Right forelimb (tissue), 1 donor: ENCODE measurements around the gene KDSR.
A peak's percentile ranks its signal among the peaks of the same experiment; 100 is the strongest.

Source experiments
- DNase-seq: peaks from one replicate; pipeline ENCODE4 v3.0.0-alpha.2; 2018

Gene KDSR

GRCh38 chr18:63320123-63320974 is 46.7 kb downstream of the KDSR start:
- peak; percentile 79 for DNase-seq

- DNase-seq = peak; percentile 89
Measured at GRCh38 chr18:63319383-63320122, 47.5 kb downstream of the KDSR start, which contains the start of gene BCL2. Gene BCL2 (minus strand): TSS chr18:63319769.

GRCh38 chr18:63318889-63319382 is 48.1 kb downstream of the KDSR start:
- DNase-seq = no peak

- peak; percentile 63 for DNase-seq
Measured at GRCh38 chr18:63317982-63318888, 48.8 kb downstream of the KDSR start.

GRCh38 chr18:63317556-63317946 is 49.5 kb downstream of the KDSR start:
- DNase-seq = no peak

GRCh38 chr18:63316612-63317555 is 50.1 kb downstream of the KDSR start:
- no peak for DNase-seq

- DNase-seq = no peak
Measured at GRCh38 chr18:63315876-63316275, 51.1 kb downstream of the KDSR start.

- no peak for DNase-seq
Measured at GRCh38 chr18:63315131-63315662, 51.8 kb downstream of the KDSR start.

- DNase-seq = no peak
Measured at GRCh38 chr18:63314062-63314790, 52.8 kb downstream of the KDSR start.

GRCh38 chr18:63313396-63313917 is 53.5 kb downstream of the KDSR start:
- no peak for DNase-seq

- DNase-seq = no peak
Measured at GRCh38 chr18:63312737-63313395, 54.1 kb downstream of the KDSR start.

GRCh38 chr18:63312019-63312409 is 55.0 kb downstream of the KDSR start:
- no peak for DNase-seq

- DNase-seq = no peak
Measured at GRCh38 chr18:63311118-63312018, 55.6 kb downstream of the KDSR start.

GRCh38 chr18:63309422-63309821 is 57.6 kb downstream of the KDSR start:
- no peak for DNase-seq

- DNase-seq = no peak
Measured at GRCh38 chr18:63307551-63308200, 59.3 kb downstream of the KDSR start.

GRCh38 chr18:63306819-63307550 is 60.0 kb downstream of the KDSR start:
- no peak for DNase-seq

- DNase-seq = no peak
Measured at GRCh38 chr18:63306249-63306648, 60.8 kb downstream of the KDSR start.
